Upper lobe of right lung (tissue), 1 donor: ENCODE results near the gene PHF20. TPM values are rescaled to one million over a fixed set of nuclear protein-coding genes. Genes with fewer than 3 reads are reported as not detected.

Experiments
- ATAC-seq: fragments of 200-7000 bp; cut with Tn5 transposase; one replicate; pipeline ENCODE4 v1.9.1; 2020; ENCODE audit warnings: mild to moderate bottlenecking, moderate library complexity
- DNase-seq: peaks from one replicate; pipeline ENCODE4 v3.0.0-alpha.2; 2020
- H3K27ac ChIP-seq: fragments of 200-600 bp; one replicate; pipeline ENCODE4 v1.8.0; 2022
- H3K27me3 ChIP-seq: fragments of 200-600 bp; one replicate; pipeline ENCODE4 v1.8.0; 2022; ENCODE audit warnings: mild to moderate bottlenecking
- H3K36me3 ChIP-seq: fragments of 200-600 bp; one replicate; pipeline ENCODE4 v1.8.0; 2022
- H3K4me1 ChIP-seq: fragments of 200-600 bp; one replicate; pipeline ENCODE4 v1.8.0; 2022
- H3K4me3 ChIP-seq: fragments of 200-600 bp; one replicate; pipeline ENCODE4 v1.8.0; 2022; ENCODE audit warnings: mild to moderate bottlenecking
- H3K9me3 ChIP-seq: fragments of 200-600 bp; one replicate; pipeline ENCODE4 v1.8.0; 2022
- CTCF ChIP-seq: fragments of 200-600 bp; IDR thresholded peaks from one replicate; pipeline ENCODE4 v1.8.0; 2022; ENCODE audit warnings: antibody characterized with exemption
- intact Hi-C: fragments of 100-400 bp; cut with DNase I; formaldehyde crosslinking; loops from one replicate; pipeline ENCODE4 v1.11.0; 2022
- total RNA-seq: library from RNA; stranded (reverse); fragmentation: NEBNext Ultra II Directional; extraction: Animal tissue kit (Norgen Biotek cat#: 25700); gene quantifications from one replicate; pipeline ENCODE4 v1.2.1, GENCODE V29; 2021
- donor health status: DM: no; HTN: yes; CAD: no; lungs with severe emphysema.

The PHF20 gene
- total RNA-seq, 1 donor from 2014 or later = 56.5 TPM

- no peak for ATAC-seq
- intact Hi-C loops = no loop called here
- no peaks in the 10 kb centered on the region for H3K9me3 ChIP-seq
- TF ChIP-seq CTCF = no peak
- no peak for DNase-seq
- no peak overlapping the region for H3K4me3 ChIP-seq
- H3K27ac ChIP-seq = no peak overlapping the region
- no peaks in the 10 kb centered on the region for H3K27me3 ChIP-seq
- H3K4me1 ChIP-seq = peaks cover 60% of the 10 kb centered on the region
- H3K36me3 ChIP-seq = peaks cover 72% of the 10 kb centered on the region
These were observed 33.2 kb upstream of the PHF20 start for GRCh38 chr20:35738410-35739179.

GRCh38 chr20:35739294-35740163, 32.3 kb upstream of the PHF20 start:
- no peak for DNase-seq
- intact Hi-C loops = no loop called here
- no peaks in the 10 kb centered on the region for H3K27me3 ChIP-seq
- H3K4me1 ChIP-seq = peaks cover 58% of the 10 kb centered on the region
- H3K27ac ChIP-seq = no peak overlapping the region
- H3K36me3 ChIP-seq = peaks cover 63% of the 10 kb centered on the region
- no peak for ATAC-seq
- H3K4me3 ChIP-seq = peak overlapping the region; percentile 79
- H3K9me3 ChIP-seq = no peaks in the 10 kb centered on the region
- TF ChIP-seq CTCF = peak; percentile 23

GRCh38 chr20:35741892-35742740, 29.7 kb upstream of the PHF20 start, which contains the start of gene RBM39:
Gene RBM39, minus strand, starts transcription at chr20:35742260. Its CDS starts 1,386 bp downstream, at chr20:35740874.
- Histone ChIP-seq H3K9me3 (no peaks in the 10 kb centered on the region), H3K36me3 (peaks cover 37% of the 10 kb centered on the region), H3K27ac (peak within 1 kb of the TSS; percentile 100), H3K4me1 (peaks cover 36% of the 10 kb centered on the region), H3K27me3 (no peaks in the 10 kb centered on the region), H3K4me3 (peak within 1 kb of the TSS; percentile 79)
- intact Hi-C loops = no loop called here
- peak; percentile 47 for TF ChIP-seq CTCF
- ATAC-seq = peak; percentile 95
- DNase-seq = peak; percentile 99

GRCh38 chr20:35742741-35743523, 28.9 kb upstream of the PHF20 start:
- peaks cover 29% of the 10 kb centered on the region for H3K36me3 ChIP-seq
- intact Hi-C loops = no loop called here
- H3K9me3 ChIP-seq = no peaks in the 10 kb centered on the region
- no peak for DNase-seq
- peak overlapping the region; percentile 98 for H3K27ac ChIP-seq
- TF ChIP-seq CTCF = no peak
- peak; percentile 12 for ATAC-seq
- peaks cover 36% of the 10 kb centered on the region for H3K4me1 ChIP-seq
- H3K27me3 ChIP-seq = no peaks in the 10 kb centered on the region
- H3K4me3 ChIP-seq = peak overlapping the region; percentile 66
